Ovary (tissue), 3 donors: Measurements from ENCODE around the gene CHD5.

Source experiments
- CTCF ChIP-seq, 3 donors: fragments of 450-650 bp in 2 of 3; fragments of 200-600 bp in 1 of 3; IDR thresholded peaks; one replicate each; pipeline versions ENCODE4 v1.5.1 to v1.8.0; 2016 to 2022; ENCODE audit warnings: antibody characterized with exemption in 3 of 3, mild to moderate bottlenecking in 1 of 3
- EP300 ChIP-seq: sonication (generic); formaldehyde crosslinking; IDR thresholded peaks from one replicate; pipeline ENCODE4 v1.6.1; 2017; ENCODE audit warnings: antibody characterized with exemption
- POLR2A ChIP-seq: fragments of 450-650 bp; IDR thresholded peaks from one replicate; pipeline ENCODE4 v1.6.1; 2017; ENCODE audit warnings: antibody characterized with exemption, mild to moderate bottlenecking, moderate library complexity
- donor health status: DM: no; HTN: no; CAD: no.

- TF ChIP-seq POLR2A (no peak), CTCF (IDR thresholded peaks at IDR 0.05) (no peak), EP300 (no peak)
These were observed 55.8 kb downstream of the CHD5 start for GRCh38 chr1:6124341-6124740.
